Loucy (cell line): ENCODE data around the gene CALCR.

Source experiments
- H2AFZ ChIP-seq: fragments of 200-600 bp; sonication (generic); 2 replicates; pipeline ENCODE4 v1.6.0; 2016; ENCODE audit warnings: antibody characterized with exemption, mild to moderate bottlenecking, low read length, moderate library complexity
- H3F3A ChIP-seq: fragments of 200-600 bp; 2 replicates; pipeline ENCODE4 v1.6.0; 2016; ENCODE audit warnings: antibody characterized with exemption, low read depth, mild to moderate bottlenecking
- H3K27me3 ChIP-seq: fragments of 200-600 bp; sonication (generic); 2 replicates; pipeline ENCODE4 v1.6.1; 2014; ENCODE audit warnings: low read length, mild to moderate bottlenecking; ENCODE audit not compliant: insufficient read depth, poor library complexity, severe bottlenecking
- H3K36me3 ChIP-seq: fragments of 200-600 bp; sonication (generic); 2 replicates; pipeline ENCODE4 v1.6.1; 2016; ENCODE audit warnings: low read length; ENCODE audit not compliant: insufficient read depth
- H3K4me1 ChIP-seq: fragments of 200-600 bp; sonication (generic); 2 replicates; pipeline ENCODE4 v1.5.1; 2014; ENCODE audit warnings: low read length, mild to moderate bottlenecking; ENCODE audit not compliant: insufficient read depth, poor library complexity, severe bottlenecking
- H3K4me2 ChIP-seq: fragments of 200-600 bp; sonication (generic); 2 replicates; pipeline ENCODE4 v1.6.0; 2014; ENCODE audit warnings: antibody characterized with exemption, low read length, low read depth, mild to moderate bottlenecking; ENCODE audit not compliant: poor library complexity, severe bottlenecking
- H3K4me3 ChIP-seq: fragments of 200-600 bp; sonication (generic); 2 replicates; pipeline ENCODE4 v1.5.1; 2014; ENCODE audit warnings: low read length, mild to moderate bottlenecking, mixed read lengths; ENCODE audit not compliant: poor library complexity, severe bottlenecking
- H3K79me2 ChIP-seq: fragments of 200-600 bp; sonication (generic); 2 replicates; pipeline ENCODE4 v1.6.1; 2014; ENCODE audit warnings: low read length; ENCODE audit not compliant: insufficient read depth
- H3K9ac ChIP-seq: fragments of 200-600 bp; sonication (generic); 2 replicates; pipeline ENCODE4 v1.6.0; 2014; ENCODE audit warnings: mild to moderate bottlenecking, low read depth, low read length, moderate library complexity; ENCODE audit not compliant: poor library complexity, severe bottlenecking
- H3K9me2 ChIP-seq: fragments of 200-600 bp; sonication (generic); replicated peaks from 2 replicates; pipeline ENCODE4 v1.6.1; 2016; ENCODE audit warnings: low read depth, low read length, mixed read lengths
- H3K9me3 ChIP-seq: fragments of 200-600 bp; sonication (generic); 2 replicates; pipeline ENCODE4 v1.6.1; 2014; ENCODE audit warnings: mild to moderate bottlenecking, antibody characterized with exemption, low read length, low read depth; ENCODE audit not compliant: insufficient read depth
- H4K20me1 ChIP-seq: fragments of 200-600 bp; sonication (generic); 2 replicates; pipeline ENCODE4 v1.6.0; 2014; ENCODE audit warnings: antibody characterized with exemption, low read length, mild to moderate bottlenecking; ENCODE audit not compliant: insufficient read depth, poor library complexity, severe bottlenecking
- CTCF ChIP-seq: fragments of 200-600 bp; sonication (generic); conservative IDR thresholded peaks from 2 replicates; pipeline ENCODE4 v1.5.1; 2014; ENCODE audit warnings: mild to moderate bottlenecking, antibody characterized with exemption, low read length
- EZH2phosphoT487 ChIP-seq: fragments of 200-600 bp; IDR thresholded peaks from 2 replicates; pipeline ENCODE4 v1.6.1; 2018; ENCODE audit warnings: antibody characterized with exemption, mild to moderate bottlenecking, moderate library complexity, borderline replicate concordance

The CALCR gene

GRCh38 chr7:93442478-93443224 is 131.9 kb downstream of the CALCR start:
- Histone ChIP-seq H3K9ac (no peak overlapping the region), H2AFZ (no peak overlapping the region), H4K20me1 (no peaks in the 10 kb centered on the region), H3K4me3 (no peak overlapping the region), H3K4me1 (no peaks in the 10 kb centered on the region), H3K9me3 (no peaks in the 10 kb centered on the region), H3F3A (no peaks in the 10 kb centered on the region), H3K4me2 (no peak overlapping the region), H3K9me2 (no peaks in the 10 kb centered on the region), H3K27me3 (peaks cover 54% of the 10 kb centered on the region), H3K36me3 (no peaks in the 10 kb centered on the region), H3K79me2 (no peaks in the 10 kb centered on the region)
- TF ChIP-seq CTCF (peak; percentile 85), EZH2phosphoT487 (no peak)

DNA sequence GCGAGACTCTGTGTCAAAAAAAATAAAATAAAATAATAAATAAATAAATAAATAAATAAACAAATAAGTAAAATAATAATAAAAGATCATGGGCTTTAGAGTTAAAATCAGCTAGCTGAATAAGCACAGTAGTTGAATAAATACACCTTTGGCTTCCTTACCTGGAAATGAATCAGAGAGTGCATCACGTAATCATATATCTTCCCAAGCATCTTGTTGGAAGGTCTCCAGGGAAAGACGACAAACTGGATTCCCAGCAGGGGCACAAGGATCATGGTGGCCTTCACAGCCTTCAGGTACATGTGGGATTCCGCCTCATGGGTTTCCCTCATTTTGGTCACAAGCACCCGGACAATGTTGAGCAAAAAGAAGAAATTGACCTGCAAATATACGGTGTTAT is 138.7 kb downstream of the CALCR start:
- no peaks in the 10 kb centered on the region for H4K20me1 ChIP-seq
- H3K4me2 ChIP-seq, result no peak overlapping the region
- no peaks in the 10 kb centered on the region for H3K9me3 ChIP-seq
- no peaks in the 10 kb centered on the region; the same call in 1 of the 2 replicates for H3F3A ChIP-seq
- H3K79me2 ChIP-seq, result no peaks in the 10 kb centered on the region
- no peaks in the 10 kb centered on the region for H3K36me3 ChIP-seq
- H2AFZ ChIP-seq, result no peak overlapping the region
- TF ChIP-seq CTCF, result no peak
- no peak for TF ChIP-seq EZH2phosphoT487
- no peaks in the 10 kb centered on the region for H3K9me2 ChIP-seq
- H3K9ac ChIP-seq, result no peak overlapping the region
- peaks cover 80% of the 10 kb centered on the region for H3K27me3 ChIP-seq
- H3K4me3 ChIP-seq, result no peak overlapping the region
- peaks cover 13% of the 10 kb centered on the region for H3K4me1 ChIP-seq

GRCh38 chr7:93432130-93432529 is 142.4 kb downstream of the CALCR start:
- no peaks in the 10 kb centered on the region for H3K9me2 ChIP-seq
- peaks cover 2% of the 10 kb centered on the region; the same call in 1 of the 2 replicates for H3F3A ChIP-seq
- H3K27me3 ChIP-seq, result peaks cover 54% of the 10 kb centered on the region
- no peak for TF ChIP-seq CTCF
- TF ChIP-seq EZH2phosphoT487, result no peak
- H3K4me2 ChIP-seq, result no peak overlapping the region
- H3K4me3 ChIP-seq, result no peak overlapping the region
- no peak overlapping the region for H3K9ac ChIP-seq
- H3K4me1 ChIP-seq, result peaks cover 19% of the 10 kb centered on the region
- H2AFZ ChIP-seq, result no peak overlapping the region
- no peaks in the 10 kb centered on the region for H4K20me1 ChIP-seq
- no peaks in the 10 kb centered on the region for H3K36me3 ChIP-seq
- H3K79me2 ChIP-seq, result no peaks in the 10 kb centered on the region
- H3K9me3 ChIP-seq, result no peaks in the 10 kb centered on the region
